Liver (tissue), 3 donors: Measurements from ENCODE around the gene CHST13.

Source experiments
- ATF3 ChIP-seq: IDR thresholded peaks from 2 replicates; pipeline ENCODE4 v1.6.1; 2016; ENCODE audit warnings: antibody characterized with exemption
- CTCF ChIP-seq: fragments of 150-350 bp; IDR thresholded peaks from 2 replicates; pipeline ENCODE4 v1.5.1; 2017; ENCODE audit warnings: improper control_type of control experiment, low read depth, low read length; ENCODE audit not compliant: missing input control
- FOXA1 ChIP-seq: IDR thresholded peaks from 2 replicates; pipeline ENCODE4 v1.6.1; 2016; ENCODE audit warnings: antibody characterized with exemption
- JUND ChIP-seq, 2 donors: IDR thresholded peaks; 2 replicates each; pipeline ENCODE4 v1.6.1; 2016; ENCODE audit warnings: antibody characterized with exemption in 2 of 2
- MAX ChIP-seq: IDR thresholded peaks from 2 replicates; pipeline ENCODE4 v1.6.1; 2016; ENCODE audit warnings: antibody characterized with exemption
- REST ChIP-seq: IDR thresholded peaks from 2 replicates; pipeline ENCODE4 v1.6.1; 2016; ENCODE audit warnings: antibody characterized with exemption, mild to moderate bottlenecking
- RXRA ChIP-seq, 2 donors: IDR thresholded peaks; 2 replicates each; pipeline ENCODE4 v1.6.1; 2017 to 2018; ENCODE audit warnings: antibody characterized with exemption in 2 of 2, mild to moderate bottlenecking in 1 of 2
- SP1 ChIP-seq: IDR thresholded peaks from 2 replicates; pipeline ENCODE4 v1.6.1; 2018; ENCODE audit warnings: antibody characterized with exemption, mild to moderate bottlenecking
- TAF1 ChIP-seq: conservative IDR thresholded peaks from 2 replicates; pipeline ENCODE4 v1.6.1; 2016; ENCODE audit warnings: antibody characterized with exemption, mild to moderate bottlenecking
- YY1 ChIP-seq: IDR thresholded peaks from 2 replicates; pipeline ENCODE4 v1.6.1; 2016; ENCODE audit warnings: antibody characterized with exemption, mild to moderate bottlenecking
- ZBTB33 ChIP-seq: IDR thresholded peaks from 2 replicates; pipeline ENCODE4 v1.6.1; 2016; ENCODE audit warnings: antibody characterized with exemption
- donor health status: healthy.
- donor health status: healthy.

DNA sequence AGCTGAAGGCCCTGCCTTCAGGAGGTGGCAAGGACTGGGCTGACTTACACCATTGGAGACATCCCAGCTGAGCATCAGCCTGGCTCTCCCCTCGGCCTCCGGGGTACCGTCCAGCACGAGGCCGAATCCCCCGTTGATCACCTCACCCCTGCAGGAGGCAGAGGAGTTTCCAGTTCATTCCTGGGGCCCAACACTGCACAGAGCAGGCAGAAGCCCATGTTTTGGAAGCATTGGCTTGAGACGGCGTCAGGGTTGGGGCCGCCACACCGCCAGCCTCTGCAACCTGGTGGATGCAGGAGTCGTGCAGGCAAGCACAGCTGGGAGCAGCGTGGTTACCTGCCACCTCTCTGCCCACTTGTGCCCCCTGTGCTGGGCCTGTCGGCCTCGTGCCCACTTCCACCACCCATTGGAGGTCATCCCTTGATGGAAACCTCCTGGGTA, 40.6 kb upstream of the CHST13 start:
- TF ChIP-seq MAX (no peak), CTCF (no peak), SP1 (no peak), JUND (IDR thresholded peaks at IDR 0.05) (no peak), FOXA1 (no peak), RXRA (IDR thresholded peaks at IDR 0.05) (no peak), YY1 (no peak), TAF1 (no peak), ATF3 (no peak), ZBTB33 (no peak), REST (no peak)
